ACC112 (cell line): ENCODE measurements around the gene GADD45G.

Experiments used
- H2AFZ ChIP-seq: fragments of 200-600 bp; sonication (generic); one replicate; pipeline ENCODE4 v1.6.0; 2017; ENCODE audit warnings: antibody characterized with exemption, low read length; ENCODE audit not compliant: unreplicated experiment
- H3K27ac ChIP-seq: fragments of 200-600 bp; sonication (generic); 2 replicates; pipeline ENCODE4 v1.5.1; 2014; ENCODE audit warnings: low read depth, mild to moderate bottlenecking, antibody characterized with exemption, low read length, moderate library complexity
- H3K27me3 ChIP-seq: fragments of 200-600 bp; sonication (generic); 2 replicates; pipeline ENCODE4 v1.6.1; 2014; ENCODE audit warnings: mild to moderate bottlenecking, antibody characterized with exemption, low read length, moderate library complexity, mixed read lengths; ENCODE audit not compliant: insufficient read depth
- H3K36me3 ChIP-seq: fragments of 200-600 bp; sonication (generic); 2 replicates; pipeline ENCODE4 v1.6.1; 2016; ENCODE audit warnings: mild to moderate bottlenecking, antibody characterized with exemption, low read length, moderate library complexity, mixed read lengths; ENCODE audit not compliant: insufficient read depth
- H3K4me1 ChIP-seq: fragments of 200-600 bp; sonication (generic); one replicate; pipeline ENCODE4 v1.6.1; 2016; ENCODE audit warnings: low read length, mixed read lengths; ENCODE audit not compliant: insufficient read depth, unreplicated experiment, control insufficient read depth
- H3K4me3 ChIP-seq: fragments of 200-600 bp; sonication (generic); 2 replicates; pipeline ENCODE4 v1.5.1; 2014; ENCODE audit warnings: mild to moderate bottlenecking, low read depth, low read length
- H3K79me2 ChIP-seq: fragments of 200-600 bp; sonication (generic); one replicate; pipeline ENCODE4 v1.6.0; 2016; ENCODE audit warnings: low read length; ENCODE audit not compliant: control insufficient read depth, unreplicated experiment, insufficient read depth

GADD45G gene

DNA sequence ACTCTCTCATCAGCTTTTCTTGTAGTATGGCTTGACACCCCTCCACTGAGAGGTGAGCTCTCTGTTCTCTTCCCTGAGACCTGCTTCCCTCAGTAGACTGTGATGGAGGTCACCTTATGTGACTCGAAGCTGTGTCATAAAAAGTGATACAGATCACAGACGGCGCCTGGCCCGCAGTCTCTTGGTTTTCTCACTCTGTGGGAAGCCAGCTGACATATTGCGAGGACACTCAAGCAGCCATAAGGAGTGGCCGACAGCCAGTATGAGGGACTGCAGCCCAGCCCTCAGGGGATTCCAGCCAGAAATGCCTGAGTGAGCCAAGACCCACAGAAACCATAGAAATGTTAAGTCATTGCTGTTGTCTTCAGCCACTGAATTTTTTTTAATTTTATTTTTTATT lies 38.0 kb downstream of the GADD45G start:
- no peaks in the 10 kb centered on the region for H3K36me3 ChIP-seq
- H3K4me3 ChIP-seq = no peak overlapping the region
- H3K27ac ChIP-seq = no peak overlapping the region
- 0 out of 2 replicates have a peak, but pooled peaks cover 8% of the 10 kb centered on the region for H3K27me3 ChIP-seq
- H3K79me2 ChIP-seq = no peaks in the 10 kb centered on the region
- no peaks in the 10 kb centered on the region for H3K4me1 ChIP-seq
- H2AFZ ChIP-seq = no peak overlapping the region

DNA sequence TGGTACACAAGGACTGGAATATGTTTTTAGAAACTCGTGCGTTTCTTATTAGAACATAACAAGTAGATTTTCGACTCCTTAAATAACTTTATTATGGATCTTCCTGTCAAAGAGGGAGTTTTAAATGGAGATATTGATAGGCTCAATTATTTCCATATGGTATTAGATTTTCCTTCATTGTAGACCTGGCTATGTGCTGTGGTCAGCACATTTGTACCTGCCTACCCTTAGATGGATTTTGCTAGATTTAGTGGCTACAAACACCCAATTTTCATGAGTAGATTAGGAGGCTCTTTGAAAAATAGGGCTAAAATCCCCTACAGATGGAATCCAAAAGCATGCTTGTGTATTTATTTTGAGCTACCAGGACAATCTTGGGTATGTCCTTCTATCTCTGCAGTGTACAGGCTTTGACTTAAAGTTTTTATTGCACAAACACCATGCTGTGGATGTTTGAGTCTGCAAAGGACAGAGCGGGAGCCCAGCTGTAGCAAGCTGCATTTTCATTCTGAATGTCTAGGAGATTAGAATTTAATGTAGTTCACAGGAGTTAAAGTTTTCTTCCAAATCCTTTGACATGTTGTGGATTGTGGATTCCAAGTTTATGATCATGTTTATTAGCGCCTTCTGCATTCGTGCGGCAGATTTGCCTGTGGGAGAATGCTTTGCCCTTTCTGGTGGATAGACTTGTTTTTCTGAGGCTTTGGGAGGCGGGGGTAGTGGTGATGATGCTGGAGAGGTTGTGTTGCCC lies 41.6 kb downstream of the GADD45G start:
- H3K27me3 ChIP-seq = 0 out of 2 replicates have a peak, but pooled peaks cover 8% of the 10 kb centered on the region
- H3K4me1 ChIP-seq = no peaks in the 10 kb centered on the region
- no peaks in the 10 kb centered on the region for H3K36me3 ChIP-seq
- no peaks in the 10 kb centered on the region for H3K79me2 ChIP-seq
- H2AFZ ChIP-seq = no peak overlapping the region
- no peak overlapping the region for H3K27ac ChIP-seq
- no peak overlapping the region for H3K4me3 ChIP-seq

DNA sequence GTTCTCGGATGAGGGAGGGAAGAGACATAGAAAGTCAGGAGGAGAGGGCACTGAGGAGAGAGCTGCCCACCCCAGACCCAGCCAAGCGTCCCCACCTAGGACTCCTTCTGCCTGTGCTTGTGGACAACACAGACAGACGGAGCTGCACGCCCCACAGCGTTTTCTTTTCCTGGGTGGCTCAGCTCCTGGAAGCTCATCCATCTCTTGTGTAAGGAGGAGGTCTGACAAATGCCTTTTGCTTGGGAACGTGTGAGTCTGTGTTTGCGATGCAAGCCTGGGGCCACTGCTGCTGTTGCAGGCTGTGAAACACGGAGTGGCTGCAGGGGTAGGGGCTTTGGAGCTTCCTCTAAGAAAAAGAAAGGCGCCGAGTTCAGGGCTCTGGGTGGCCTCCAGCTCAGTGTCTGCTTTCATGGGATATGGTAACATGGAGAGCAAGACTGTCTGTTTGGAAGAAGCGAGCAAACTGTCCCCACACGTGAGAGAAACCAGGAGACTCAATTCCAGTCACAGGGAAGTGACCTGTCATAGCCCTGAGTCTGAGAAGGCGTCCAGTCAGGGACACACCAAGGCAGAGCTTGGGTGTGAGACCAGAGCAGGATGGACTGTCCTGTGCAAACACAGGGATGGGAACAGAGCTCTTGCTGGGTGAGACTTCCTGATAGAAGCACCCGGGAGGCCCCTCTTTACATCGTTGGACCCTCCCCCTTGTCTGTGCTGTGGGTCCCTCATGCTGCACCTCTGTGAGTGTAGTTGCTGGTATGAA lies 42.7 kb downstream of the GADD45G start:
- no peaks in the 10 kb centered on the region for H3K79me2 ChIP-seq
- H2AFZ ChIP-seq = no peak overlapping the region
- 0 out of 2 replicates have a peak, but pooled peaks cover 8% of the 10 kb centered on the region for H3K27me3 ChIP-seq
- no peak overlapping the region for H3K4me3 ChIP-seq
- H3K36me3 ChIP-seq = no peaks in the 10 kb centered on the region
- H3K27ac ChIP-seq = no peak overlapping the region
- no peaks in the 10 kb centered on the region for H3K4me1 ChIP-seq

DNA sequence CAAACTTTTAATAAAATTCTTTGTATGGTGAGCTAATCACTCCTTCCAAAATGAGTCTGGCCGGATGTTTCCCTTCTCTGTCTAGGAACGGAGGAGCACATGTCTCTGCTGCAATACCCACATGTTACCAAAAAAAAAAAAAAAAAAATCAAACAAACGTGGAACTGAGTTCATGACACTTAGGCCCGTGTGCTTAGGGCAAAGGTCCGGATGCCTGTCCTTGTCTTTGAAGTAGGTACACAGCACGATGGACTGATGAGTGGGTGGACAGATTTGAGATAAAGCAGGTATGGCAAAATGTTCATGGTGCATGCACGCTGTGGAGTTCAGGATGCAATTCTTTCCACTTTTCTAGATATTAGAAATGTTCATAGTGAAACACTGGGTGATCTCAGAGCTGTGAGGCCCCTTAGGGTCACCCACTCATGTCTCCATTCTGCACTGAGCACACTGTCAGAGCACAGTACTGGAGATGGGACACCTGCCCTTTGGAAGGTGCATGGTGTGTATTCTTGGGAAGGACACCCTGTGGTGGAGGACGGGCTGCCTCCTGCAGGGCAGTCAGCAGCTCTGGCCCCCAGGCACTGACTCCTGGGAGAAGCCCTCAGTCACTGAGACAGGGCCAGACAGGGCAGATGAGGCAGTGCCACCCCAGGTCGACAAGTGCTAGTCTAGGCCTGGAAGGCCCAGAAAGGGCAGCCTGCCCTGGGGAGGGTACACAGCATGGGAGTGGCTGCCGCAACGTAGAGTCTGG lies 43.6 kb downstream of the GADD45G start:
- H3K4me3 ChIP-seq = no peak overlapping the region
- no peaks in the 10 kb centered on the region for H3K4me1 ChIP-seq
- H2AFZ ChIP-seq = no peak overlapping the region
- H3K79me2 ChIP-seq = no peaks in the 10 kb centered on the region
- no peaks in the 10 kb centered on the region for H3K36me3 ChIP-seq
- H3K27ac ChIP-seq = no peak overlapping the region
- 0 out of 2 replicates have a peak, but pooled peaks cover 8% of the 10 kb centered on the region for H3K27me3 ChIP-seq

DNA sequence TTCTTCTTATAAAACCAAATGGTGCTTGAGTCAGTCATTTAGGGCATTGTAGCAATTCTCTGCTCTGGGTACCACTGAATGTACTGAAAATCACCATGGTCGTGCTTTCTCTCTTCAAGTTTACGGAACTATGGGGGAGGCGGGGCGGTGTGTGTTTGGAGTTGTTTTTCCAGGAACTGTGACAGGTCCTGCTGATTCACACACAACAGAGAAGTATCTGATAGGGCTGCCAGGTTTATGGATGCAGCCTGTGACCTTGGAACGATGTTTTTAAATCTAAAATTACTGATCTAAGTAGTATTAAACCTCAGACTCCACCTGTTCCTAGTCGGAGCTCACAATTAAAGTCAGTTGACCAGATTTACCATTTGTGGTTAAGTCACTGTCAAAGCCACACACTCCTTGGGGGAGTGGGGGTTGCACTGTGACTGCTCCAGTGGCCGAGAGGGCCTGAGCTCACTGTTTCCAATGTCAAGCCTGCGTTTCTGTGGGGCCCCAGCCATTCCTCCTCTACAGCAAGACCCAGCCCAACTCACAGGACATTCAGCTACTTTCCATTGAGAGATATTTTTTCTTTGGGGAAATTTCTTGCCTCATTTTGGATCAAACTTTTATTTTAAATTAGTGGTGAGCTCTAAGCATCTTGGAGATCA lies 44.4 kb downstream of the GADD45G start:
- no peaks in the 10 kb centered on the region for H3K36me3 ChIP-seq
- H3K27me3 ChIP-seq = 0 out of 2 replicates have a peak, but pooled peaks cover 8% of the 10 kb centered on the region
- H3K4me1 ChIP-seq = no peaks in the 10 kb centered on the region
- H2AFZ ChIP-seq = no peak overlapping the region
- no peak overlapping the region for H3K27ac ChIP-seq
- no peaks in the 10 kb centered on the region for H3K79me2 ChIP-seq
- H3K4me3 ChIP-seq = no peak overlapping the region

DNA sequence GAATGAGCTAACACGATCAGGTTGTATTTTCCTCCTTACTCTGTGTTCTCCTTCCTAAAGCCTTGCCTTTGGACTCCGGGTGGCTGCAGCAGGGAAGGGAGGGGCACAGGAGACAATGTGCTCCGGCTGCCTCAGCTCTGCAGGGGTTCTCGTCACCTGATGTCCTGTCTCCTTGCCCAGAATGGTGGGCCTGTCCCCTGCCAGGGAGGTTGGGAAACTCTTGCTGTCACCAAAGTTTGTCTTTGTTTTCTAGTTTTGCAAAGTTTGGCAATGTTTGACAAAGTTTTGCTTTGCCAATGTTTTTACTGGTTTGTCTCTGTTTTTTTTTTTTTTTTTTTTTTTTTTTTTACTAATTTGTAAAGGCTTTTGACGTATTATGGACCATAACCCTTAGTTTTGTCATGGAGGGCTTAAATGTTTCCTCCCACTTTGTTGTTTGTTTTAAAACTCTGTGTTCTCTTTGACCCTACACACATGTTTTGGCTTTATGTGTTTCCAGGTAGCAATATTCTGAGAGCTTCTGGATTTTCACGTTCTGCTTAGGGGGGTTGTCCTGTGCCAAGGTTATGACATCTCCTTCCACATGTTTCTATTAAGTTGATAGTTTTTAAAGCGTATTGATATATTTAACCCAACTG lies 49.3 kb downstream of the GADD45G start:
- no peak overlapping the region for H2AFZ ChIP-seq
- no peaks in the 10 kb centered on the region for H3K79me2 ChIP-seq
- no peak overlapping the region for H3K4me3 ChIP-seq
- H3K27me3 ChIP-seq = no peaks in the 10 kb centered on the region
- H3K27ac ChIP-seq = no peak overlapping the region
- no peaks in the 10 kb centered on the region for H3K4me1 ChIP-seq
- no peaks in the 10 kb centered on the region for H3K36me3 ChIP-seq

DNA sequence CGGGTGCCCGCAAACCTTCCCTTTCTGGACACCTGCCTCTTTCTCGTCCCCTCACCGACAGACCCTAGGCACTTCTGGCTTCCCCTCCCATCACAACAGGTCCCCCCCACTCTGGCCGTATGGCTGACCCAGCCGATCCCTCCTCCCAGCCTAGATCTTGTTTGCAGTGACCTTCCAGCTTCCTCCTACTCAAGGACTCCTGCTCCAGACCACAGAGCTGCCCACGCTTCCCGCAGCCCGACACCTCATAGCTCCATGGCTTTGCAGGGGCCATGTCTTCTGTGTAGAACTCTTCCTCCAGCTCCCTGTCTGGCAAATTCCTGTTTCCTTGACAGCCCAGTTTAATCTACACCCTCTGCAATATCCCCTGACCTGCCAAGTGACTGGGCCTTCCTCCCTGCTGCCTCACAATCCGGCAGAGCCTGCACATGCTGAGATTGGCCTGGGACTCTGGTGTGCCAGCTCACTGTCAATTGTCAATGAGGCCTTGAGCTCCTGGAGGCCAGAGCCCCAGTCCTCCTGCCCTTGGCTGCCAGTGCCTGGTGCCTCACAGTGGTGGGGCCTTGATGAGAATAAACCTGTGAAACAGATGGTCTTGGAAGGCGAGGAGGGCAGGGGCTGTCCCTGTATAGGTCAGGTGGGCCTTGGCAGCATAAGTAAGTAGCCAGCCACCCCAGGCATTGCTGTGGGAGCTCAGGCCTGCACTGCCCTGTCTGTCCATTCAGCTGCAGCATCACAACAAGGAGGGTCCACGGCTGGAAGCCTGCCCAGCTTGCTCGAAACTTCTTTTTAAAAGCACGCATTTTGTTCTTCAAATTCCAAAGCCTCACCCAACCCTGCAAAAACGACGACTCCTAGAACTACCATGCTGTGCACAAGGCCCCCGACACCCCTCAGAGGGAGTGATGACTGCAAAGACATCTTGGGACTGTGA lies 50.5 kb downstream of the GADD45G start:
- no peak overlapping the region for H3K27ac ChIP-seq
- H3K4me3 ChIP-seq = no peak overlapping the region
- H3K4me1 ChIP-seq = no peaks in the 10 kb centered on the region
- H3K79me2 ChIP-seq = no peaks in the 10 kb centered on the region
- no peaks in the 10 kb centered on the region for H3K36me3 ChIP-seq
- no peak overlapping the region for H2AFZ ChIP-seq
- H3K27me3 ChIP-seq = no peaks in the 10 kb centered on the region
